Fibroblast of lung (primary cell): Measurements from ENCODE around the gene ZNF79. TPM values are rescaled to one million over a fixed set of nuclear protein-coding genes. Genes with fewer than 3 reads are reported as not detected.

Experiments
- DNase-seq, 2 donors: peaks; one replicate each; pipeline versions ENCODE4 v3.0.0 to v3.0.0-alpha.2; 2010; ENCODE audit warnings: low read depth in 2 of 2
- H2AFZ ChIP-seq: 2 replicates; pipeline ENCODE4 v1.5.1; 2012; ENCODE audit warnings: low read length, control low read depth, inconsistent platforms
- H3K27ac ChIP-seq: 2 replicates; pipeline ENCODE4 v1.5.1; 2011; ENCODE audit warnings: low read length, control low read depth; ENCODE audit not compliant: insufficient read depth
- H3K27me3 ChIP-seq: 2 replicates; pipeline ENCODE4 v1.5.1; 2011; ENCODE audit warnings: mild to moderate bottlenecking, low read length; ENCODE audit not compliant: control insufficient read depth, insufficient read depth
- H3K36me3 ChIP-seq: 2 replicates; pipeline ENCODE4 v1.5.1; 2011; ENCODE audit warnings: low read length; ENCODE audit not compliant: control insufficient read depth, insufficient read depth
- H3K4me1 ChIP-seq: 2 replicates; pipeline ENCODE4 v1.5.1; 2011; ENCODE audit warnings: low read length; ENCODE audit not compliant: control insufficient read depth, insufficient read depth; ENCODE audit errors: extremely low read depth
- H3K4me2 ChIP-seq: 2 replicates; pipeline ENCODE4 v1.5.1; 2011; ENCODE audit warnings: low read length, control low read depth; ENCODE audit not compliant: insufficient read depth; ENCODE audit errors: extremely low read depth
- H3K4me3 ChIP-seq, 4 experiments: fragments of 200-600 bp in 1 of 4; sonication (generic) in 1 of 4; replicated peaks in 1 of 4; 2 replicates each; pipeline ENCODE4 v1.5.1; 2011 to 2016; ENCODE audit warnings: low read length in 4 of 4, low read depth in 3 of 4, mild to moderate bottlenecking in 3 of 4, control low read depth in 2 of 4, inconsistent platforms in 1 of 4, mixed read lengths in 1 of 4; ENCODE audit not compliant: insufficient read depth in 1 of 4; ENCODE audit errors: control extremely low read depth in 1 of 4
- H3K79me2 ChIP-seq: 2 replicates; pipeline ENCODE4 v1.5.1; 2012; ENCODE audit warnings: mild to moderate bottlenecking, low read length, inconsistent platforms; ENCODE audit not compliant: control insufficient read depth, insufficient read depth
- H3K9ac ChIP-seq: 2 replicates; pipeline ENCODE4 v1.5.1; 2011; ENCODE audit warnings: mild to moderate bottlenecking, low read length, control low read depth; ENCODE audit not compliant: insufficient read depth
- H3K9me3 ChIP-seq: 2 replicates; pipeline ENCODE4 v1.5.1; 2012; ENCODE audit warnings: low read depth, low read length; ENCODE audit not compliant: control insufficient read depth, insufficient read depth
- H4K20me1 ChIP-seq: 2 replicates; pipeline ENCODE4 v1.5.1; 2011; ENCODE audit warnings: low read length; ENCODE audit not compliant: control insufficient read depth, insufficient read depth; ENCODE audit errors: extremely low read depth
- EZH2 ChIP-seq: IDR thresholded peaks from 2 replicates; pipeline ENCODE4 v1.5.1; 2012; ENCODE audit warnings: low read length, control low read depth, mild to moderate bottlenecking; ENCODE audit errors: missing control alignments
- polyA plus RNA-seq, 2 donors: library from polyadenylated mRNA; depleted of rRNA in 1 of 2; stranded (reverse) in 1 of 2; unstranded in 1 of 2; fragments of >200 nt; gene quantifications; 2 replicates each; pipeline ENCODE4 v1.2.1, GENCODE V29; 2011 to 2012; ENCODE audit warnings: missing spikeins in 1 of 2
- total RNA-seq: library from RNA; depleted of rRNA; stranded (reverse); fragments of >200 nt; gene quantifications from 2 replicates; pipeline ENCODE4 v1.2.1, GENCODE V29; 2014
- TF ChIP-seq, protein P1 (sequence below), 2 donors: IDR thresholded peaks in 1 of 2; conservative IDR thresholded peaks in 1 of 2; 1 replicate in 1 of 2; 2 replicates in 1 of 2; pipeline ENCODE4 v1.5.1; 2011 to 2012; ENCODE audit warnings: low read length in 2 of 2, control low read depth in 1 of 2, inconsistent platforms in 1 of 2, low read depth in 1 of 2, mild to moderate bottlenecking in 1 of 2

The ZNF79 gene
- total and polyA plus RNA-seq, 2 donors (not counting 1 experiment from before 2014, with no cell fraction given): 4.9 to 15.0 TPM

DNA sequence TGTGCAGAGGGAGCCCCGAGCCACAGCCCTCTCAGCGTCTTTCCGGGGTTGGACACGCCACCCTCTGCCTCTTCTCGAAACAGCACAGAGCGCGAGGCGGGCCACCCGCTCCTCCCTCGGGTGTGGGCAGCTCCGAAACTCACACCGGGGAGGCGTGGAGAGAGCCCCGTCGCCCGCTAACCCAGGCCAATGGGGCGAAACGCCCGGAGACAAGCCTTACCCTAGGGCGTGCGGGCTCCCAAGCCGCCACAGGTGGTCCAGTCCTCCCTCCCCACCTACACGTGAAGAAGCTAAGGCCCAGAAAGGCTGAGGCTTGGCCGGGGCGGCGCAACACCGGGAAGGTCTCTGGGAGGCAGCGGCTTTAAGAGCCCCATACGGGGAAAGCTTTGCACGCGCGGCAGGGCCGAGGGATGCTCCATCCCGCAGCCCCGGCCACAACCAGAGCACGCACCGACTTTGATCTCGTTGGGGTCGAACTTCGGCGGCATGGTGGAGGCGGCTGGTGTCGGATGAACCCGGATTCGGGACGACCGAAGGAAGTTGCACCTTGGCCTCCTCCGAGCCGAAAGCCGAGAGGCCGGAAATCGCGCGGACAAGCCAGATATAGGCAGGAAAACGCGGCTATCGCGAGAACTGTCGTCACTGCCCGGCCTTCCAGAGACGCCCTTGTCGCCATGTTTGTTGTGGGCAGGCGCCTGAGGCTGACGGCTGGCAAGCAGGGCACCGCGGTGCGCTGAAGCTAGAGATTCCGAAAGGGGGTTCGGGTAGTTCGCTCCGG is 26.8 kb downstream of the ZNF79 start, which contains the start of the genes LRSAM1 and RPL12:
TSS of gene LRSAM1 (plus strand) at position 681 of the 778 bp plus-strand sequence. CDS start 3,018 bp downstream, outside the sequence.
TSS of gene RPL12 (minus strand) at position 577 of the 778 bp plus-strand sequence. CDS start at position 488, 89 bp downstream.
- TF ChIP-seq, protein P1, sequence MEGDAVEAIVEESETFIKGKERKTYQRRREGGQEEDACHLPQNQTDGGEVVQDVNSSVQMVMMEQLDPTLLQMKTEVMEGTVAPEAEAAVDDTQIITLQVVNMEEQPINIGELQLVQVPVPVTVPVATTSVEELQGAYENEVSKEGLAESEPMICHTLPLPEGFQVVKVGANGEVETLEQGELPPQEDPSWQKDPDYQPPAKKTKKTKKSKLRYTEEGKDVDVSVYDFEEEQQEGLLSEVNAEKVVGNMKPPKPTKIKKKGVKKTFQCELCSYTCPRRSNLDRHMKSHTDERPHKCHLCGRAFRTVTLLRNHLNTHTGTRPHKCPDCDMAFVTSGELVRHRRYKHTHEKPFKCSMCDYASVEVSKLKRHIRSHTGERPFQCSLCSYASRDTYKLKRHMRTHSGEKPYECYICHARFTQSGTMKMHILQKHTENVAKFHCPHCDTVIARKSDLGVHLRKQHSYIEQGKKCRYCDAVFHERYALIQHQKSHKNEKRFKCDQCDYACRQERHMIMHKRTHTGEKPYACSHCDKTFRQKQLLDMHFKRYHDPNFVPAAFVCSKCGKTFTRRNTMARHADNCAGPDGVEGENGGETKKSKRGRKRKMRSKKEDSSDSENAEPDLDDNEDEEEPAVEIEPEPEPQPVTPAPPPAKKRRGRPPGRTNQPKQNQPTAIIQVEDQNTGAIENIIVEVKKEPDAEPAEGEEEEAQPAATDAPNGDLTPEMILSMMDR (conservative IDR thresholded peaks at IDR 0.05 in 1 of 2, IDR thresholded peaks at IDR 0.05 in 1 of 2; ENCODE audit: low read depth in 1 of 2, low read length in 2 of 2): peak in 1 of 2 donors; percentile 2
- no peak for TF ChIP-seq EZH2
- peak; percentile 86 to 97 for DNase-seq
- Histone ChIP-seq H3K4me1 (peaks cover 2% of the 10 kb centered on the region), H3K79me2 (peaks cover 32% of the 10 kb centered on the region), H3K36me3 (peaks cover 31% of the 10 kb centered on the region), H3K27me3 (no peaks in the 10 kb centered on the region), H3K9ac (peak within 1 kb of the TSS; percentile 92), H4K20me1 (peaks cover 3% of the 10 kb centered on the region), H3K27ac (peak within 1 kb of the TSS; percentile 92), H3K9me3 (no peaks in the 10 kb centered on the region), H2AFZ (peak within 1 kb of the TSS; percentile 80), H3K4me3 (peak within 1 kb of the TSS; percentile 62 to 94 (median 92)), H3K4me2 (peak within 1 kb of the TSS; percentile 99)

DNA sequence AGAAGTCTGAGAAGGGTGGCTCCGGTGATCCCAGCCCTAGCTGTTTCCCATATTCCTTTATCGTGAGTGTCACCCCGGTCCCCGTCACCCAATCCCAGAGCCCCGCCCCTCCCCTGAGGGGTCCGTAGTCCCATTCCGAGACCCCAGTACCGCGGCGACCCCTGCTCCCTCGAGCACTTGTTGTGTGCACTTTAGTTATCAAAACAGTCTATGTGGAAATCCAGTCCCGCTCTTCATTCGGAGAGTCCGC is 27.4 kb downstream of the ZNF79 start:
- DNase-seq: no peak
- Histone ChIP-seq H3K4me3 (peak overlapping the region; percentile 62 to 94 (median 92)), H3K36me3 (peaks cover 26% of the 10 kb centered on the region), H3K79me2 (peaks cover 32% of the 10 kb centered on the region), H3K27me3 (no peaks in the 10 kb centered on the region), H3K4me1 (peaks cover 2% of the 10 kb centered on the region), H2AFZ (peak overlapping the region; percentile 80), H3K9ac (peak overlapping the region; percentile 92), H3K9me3 (no peaks in the 10 kb centered on the region), H4K20me1 (peaks cover 3% of the 10 kb centered on the region), H3K27ac (peak overlapping the region; percentile 92), H3K4me2 (peak overlapping the region; percentile 64)
- TF ChIP-seq, protein P1 (conservative IDR thresholded peaks at IDR 0.05 in 1 of 2, IDR thresholded peaks at IDR 0.05 in 1 of 2; ENCODE audit: low read depth in 1 of 2, low read length in 2 of 2): no peak

DNA sequence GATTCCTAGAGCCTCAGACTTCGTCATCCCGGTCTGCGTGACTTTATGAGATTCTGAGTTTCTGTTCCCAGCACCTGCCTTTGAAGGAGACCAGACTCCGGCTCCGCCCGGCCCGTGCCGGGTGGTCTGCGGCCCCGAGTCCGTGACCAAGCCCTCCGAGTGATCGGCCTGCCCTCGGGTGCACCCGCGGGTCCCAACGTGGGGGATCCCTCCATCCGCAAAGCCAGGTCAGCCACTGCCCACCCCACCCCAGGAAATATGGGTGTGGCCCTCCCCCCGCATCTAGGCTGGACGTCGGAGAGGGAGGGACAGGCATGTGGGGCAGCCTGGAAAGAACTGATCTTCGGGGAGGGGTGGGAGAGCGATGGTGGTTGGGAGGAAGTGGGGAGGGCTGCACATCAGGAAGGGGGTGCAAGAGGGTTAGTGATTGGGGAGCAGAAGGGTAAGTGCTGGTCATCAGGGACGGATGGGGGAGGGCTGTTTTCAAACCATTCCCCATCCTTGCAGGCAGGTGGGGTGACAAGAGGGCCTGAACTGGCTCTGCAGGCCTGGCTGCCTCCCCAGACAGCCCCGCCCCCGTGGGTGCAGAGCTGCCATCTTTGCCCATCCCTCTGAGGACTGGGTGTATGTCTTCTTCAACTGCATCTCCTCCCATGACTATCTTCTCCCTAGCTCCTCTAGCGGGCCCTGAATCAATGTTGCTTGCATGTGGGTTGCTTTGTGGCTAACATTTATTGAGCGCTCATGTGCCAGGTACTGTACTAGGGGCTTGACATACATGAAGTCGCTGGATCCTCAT is 27.9 kb downstream of the ZNF79 start:
- peaks cover 2% of the 10 kb centered on the region for H3K4me1 ChIP-seq
- no peak for TF ChIP-seq EZH2
- TF ChIP-seq, protein P1 (conservative IDR thresholded peaks at IDR 0.05 in 1 of 2, IDR thresholded peaks at IDR 0.05 in 1 of 2; ENCODE audit: low read depth in 1 of 2, low read length in 2 of 2): no peak
- peak overlapping the region; percentile 62 to 94 (median 92) for H3K4me3 ChIP-seq
- DNase-seq: peak; percentile 49 to 51
- H3K9me3 ChIP-seq: no peaks in the 10 kb centered on the region
- H3K27me3 ChIP-seq: no peaks in the 10 kb centered on the region
- H3K4me2 ChIP-seq: peak overlapping the region; percentile 64
- H3K9ac ChIP-seq: peak overlapping the region; percentile 92
- peak overlapping the region; percentile 80 for H2AFZ ChIP-seq
- H3K79me2 ChIP-seq: peaks cover 32% of the 10 kb centered on the region
- H3K36me3 ChIP-seq: peaks cover 21% of the 10 kb centered on the region
- peak overlapping the region; percentile 92 for H3K27ac ChIP-seq
- H4K20me1 ChIP-seq: peaks cover 3% of the 10 kb centered on the region
